ENCODE results near the gene GKN2. TPM values are rescaled to one million over a fixed set of nuclear protein-coding genes. Genes with fewer than 3 reads are reported as not detected.

GKN2 gene
- total RNA-seq, 2 experiments from 2014 or later: not detected

GRCh38 chr2:68907232-68907919, 45.3 kb downstream of the GKN2 start:
- Histone ChIP-seq H3K4me2 (ENCODE audit: low read length) (peak overlapping the region; percentile 79), H3K36me3 (ENCODE audit: insufficient read depth, low read length) (peaks cover 10% of the 10 kb centered on the region; the same call in 1 of the 2 replicates), H3K4me1 (ENCODE audit: insufficient read depth, low read length, poor library complexity, severe bottlenecking) (peaks cover 33% of the 10 kb centered on the region), H3K4me3 (ENCODE audit: low read depth, low read length, poor library complexity, severe bottlenecking) (peak overlapping the region; percentile 47), H3K79me2 (ENCODE audit: insufficient read depth, low read depth, low read length) (no peaks in the 10 kb centered on the region), H3K9me2 (ENCODE audit: insufficient read depth, low read length) (no peaks in the 10 kb centered on the region), H3K27ac (ENCODE audit: low read depth, low read length, poor library complexity, severe bottlenecking) (peak overlapping the region; percentile 93), H3K9me3 (ENCODE audit: low read length) (peaks cover 36% of the 10 kb centered on the region), H2AFZ (ENCODE audit: low read length) (peak overlapping the region; percentile 74), H4K20me1 (ENCODE audit: insufficient read depth, low read length) (no peaks in the 10 kb centered on the region)
- POLR2A ChIA-PET: interaction anchor here (0.6 to 2.7 kb wide), 40 partner anchors 8 to 932 kb away, joined by 3 to 20 read pairs (median 5); partner anchors contain the start of genes APLF, ARHGAP25 and FBXO48
- intact Hi-C loops (cut with micrococcal nuclease; ENCODE audit: unreplicated experiment): loop anchor here (5.0 to 10.0 kb wide), 2 partner anchors 140 to 543 kb away; partner anchors contain the start of gene PLEK
- no TSS peak for BruUV-seq (replicated peaks)
- no peak for DNase-seq (ENCODE audit: low spot score)
- CTCF ChIA-PET (ENCODE audit: unreplicated experiment): interaction anchor here (0.7 to 2.2 kb wide), 13 partner anchors 9 to 442 kb away, joined by 3 to 11 read pairs (median 4); partner anchors contain the start of gene ARHGAP25
- TF ChIP-seq CTCF (conservative IDR thresholded peaks at IDR 0.05; ENCODE audit: low read length) (no peak), EZH2phosphoT487 (IDR thresholded peaks at IDR 0.05; ENCODE audit: borderline replicate concordance, low read depth, low read length) (no peak)

- H3K79me2 ChIP-seq (ENCODE audit: insufficient read depth, low read depth, low read length): no peaks in the 10 kb centered on the region
- no peaks in the 10 kb centered on the region for H4K20me1 ChIP-seq (ENCODE audit: insufficient read depth, low read length)
- POLR2A ChIA-PET: interaction anchor here (0.6 to 2.7 kb wide), 22 partner anchors 9 to 440 kb away, joined by 3 to 20 read pairs (median 6); partner anchors contain the start of genes APLF, ARHGAP25 and FBXO48
- H3K9me3 ChIP-seq (ENCODE audit: low read length): peaks cover 41% of the 10 kb centered on the region
- H2AFZ ChIP-seq (ENCODE audit: low read length): peak overlapping the region; percentile 97; the same call in 1 of the 2 replicates
- no TSS peak for BruUV-seq (replicated peaks)
- CTCF ChIA-PET (ENCODE audit: unreplicated experiment): interaction anchor here (1.7 to 2.2 kb wide), 3 partner anchors 155 to 193 kb away, joined by 5 to 7 read pairs (median 5); no protein-coding TSS in a partner anchor
- TF ChIP-seq EZH2phosphoT487 (IDR thresholded peaks at IDR 0.05; ENCODE audit: borderline replicate concordance, low read depth, low read length) (no peak), CTCF (conservative IDR thresholded peaks at IDR 0.05; ENCODE audit: low read length) (no peak)
- peak overlapping the region; percentile 41 for H3K27ac ChIP-seq (ENCODE audit: low read depth, low read length, poor library complexity, severe bottlenecking)
- H3K4me2 ChIP-seq (ENCODE audit: low read length): peak overlapping the region; percentile 38
- intact Hi-C loops (cut with micrococcal nuclease; ENCODE audit: unreplicated experiment): loop anchor here (5.0 to 10.0 kb wide), 2 partner anchors 139 to 542 kb away; partner anchors contain the start of gene PLEK
- peaks cover 10% of the 10 kb centered on the region; the same call in 1 of the 2 replicates for H3K36me3 ChIP-seq (ENCODE audit: insufficient read depth, low read length)
- no peak overlapping the region for H3K4me3 ChIP-seq (ENCODE audit: low read depth, low read length, poor library complexity, severe bottlenecking)
- peak; percentile 28 for DNase-seq (ENCODE audit: low spot score)
- H3K9me2 ChIP-seq (ENCODE audit: insufficient read depth, low read length): no peaks in the 10 kb centered on the region
- peaks cover 33% of the 10 kb centered on the region for H3K4me1 ChIP-seq (ENCODE audit: insufficient read depth, low read length, poor library complexity, severe bottlenecking)
These were observed 46.0 kb downstream of the GKN2 start for GRCh38 chr2:68906716-68907115.
